GM19193 (cell line): ENCODE measurements around the gene KLHL33.

Source experiments
- POLR2A ChIP-seq: IDR thresholded peaks from 4 replicates; pipeline ENCODE4 v1.6.1; 2011; ENCODE audit not compliant: insufficient read depth, insufficient read length; ENCODE audit errors: extremely low read depth

The KLHL33 gene

GRCh38 chr14:20458031-20458789 is 22.2 kb upstream of the KLHL33 start:
- TF ChIP-seq POLR2A: peak; percentile 47

- TF ChIP-seq POLR2A: peak; percentile 36
Measured at GRCh38 chr14:20456971-20457370, 21.0 kb upstream of the KLHL33 start.

- peak; percentile 47 for TF ChIP-seq POLR2A
Measured at GRCh38 chr14:20455355-20456300, 19.7 kb upstream of the KLHL33 start.

- TF ChIP-seq POLR2A: peak; percentile 85
Measured at GRCh38 chr14:20454516-20455354, 18.8 kb upstream of the KLHL33 start, which contains the start of the genes APEX1 and OSGEP. TSS of gene APEX1 (plus strand) at chr14:20455226. CDS start at chr14:20455646, 420 bp downstream. TSS of gene OSGEP (minus strand) at chr14:20454812. CDS start at chr14:20454683, 129 bp downstream.

GRCh38 chr14:20446889-20447288 is 10.9 kb upstream of the KLHL33 start:
- TF ChIP-seq POLR2A: no peak

- no peak for TF ChIP-seq POLR2A
Measured at GRCh38 chr14:20441461-20441860, 5.5 kb upstream of the KLHL33 start.

GRCh38 chr14:20440882-20441281 is 4.9 kb upstream of the KLHL33 start:
- TF ChIP-seq POLR2A: no peak

GRCh38 chr14:20440465-20440864 is 4.5 kb upstream of the KLHL33 start:
- TF ChIP-seq POLR2A: no peak

GRCh38 chr14:20438664-20439063 is 2.7 kb upstream of the KLHL33 start:
- no peak for TF ChIP-seq POLR2A

- no peak for TF ChIP-seq POLR2A
Measured at GRCh38 chr14:20436363-20436755, 393 bp upstream of the KLHL33 start.

- TF ChIP-seq POLR2A: no peak
Measured at GRCh38 chr14:20434701-20435581, 1.0 kb downstream of the KLHL33 start.

- TF ChIP-seq POLR2A: no peak
Measured at GRCh38 chr14:20429801-20430669, 5.9 kb downstream of the KLHL33 start.

- no peak for TF ChIP-seq POLR2A
Measured at GRCh38 chr14:20428802-20429201, 7.2 kb downstream of the KLHL33 start.
